ENCODE measurements around the gene RNPEP. TPM values are rescaled to one million over a fixed set of nuclear protein-coding genes. Genes with fewer than 3 reads are reported as not detected.
A peak's percentile ranks its signal among the peaks of the same experiment; 100 is the strongest.

RNPEP gene
- total and polyA plus RNA-seq, 7 donors, result 23.9 to 86.5 (median 38.5) TPM

- peaks cover 0 to 25% (median 21%) of the 10 kb centered on the region in 4 donors for H3K4me1 ChIP-seq
- WGBS, 2 donors, result 63 to 65% methylated on average over 3 of the region's 3 CpGs
- peak overlapping the region; percentile 91 to 98 (median 92) for H3K27ac ChIP-seq
- DNase-seq, result no peak
- no peaks in the 10 kb centered on the region for H3K27me3 ChIP-seq
- peaks cover 3 to 22% (median 6%) of the 10 kb centered on the region in 4 donors for H3K36me3 ChIP-seq
- TF ChIP-seq POLR2AphosphoS5 (IDR thresholded peaks at IDR 0.05) (peak in 2 of 4 donors; percentile 67 to 72), CTCF (IDR thresholded peaks at IDR 0.05) (no peak), EP300 (IDR thresholded peaks at IDR 0.05) (no peak), POLR2A (IDR thresholded peaks at IDR 0.05) (peak in 1 of 2 donors; percentile 27)
- no peaks in the 10 kb centered on the region for H3K9me3 ChIP-seq
- intact Hi-C loops (cut with DNase I), result no loop called here
- H3K4me3 ChIP-seq, result peak overlapping the region; percentile 73 to 82 (median 76)
Observed at GRCh38 chr1:201944639-201945038, 37.8 kb upstream of the RNPEP start.

- intact Hi-C loops (cut with DNase I), result no loop called here
Observed at GRCh38 chr1:201945157-201945556, 37.3 kb upstream of the RNPEP start.

GRCh38 chr1:201945863-201946223 lies 36.6 kb upstream of the RNPEP start:
- TF ChIP-seq EP300 (IDR thresholded peaks at IDR 0.05) (no peak), POLR2AphosphoS5 (IDR thresholded peaks at IDR 0.05) (no peak), POLR2A (IDR thresholded peaks at IDR 0.05) (no peak)
- H3K27me3 ChIP-seq, result no peaks in the 10 kb centered on the region
- H3K4me3 ChIP-seq, result peak overlapping the region; percentile 73 to 82 (median 76)
- H3K36me3 ChIP-seq, result peaks cover 3 to 22% (median 6%) of the 10 kb centered on the region in 4 donors
- DNase-seq, result no peak
- 27 to 39% methylated on average over 10 of the region's 10 CpGs for WGBS, 2 donors
- H3K27ac ChIP-seq, result peak overlapping the region; percentile 91 to 98 (median 92)
- intact Hi-C loops (cut with DNase I), result loop anchor here (2.0 kb wide), 1 partner anchor 29 kb away; no protein-coding TSS in a partner anchor
- no peaks in the 10 kb centered on the region for H3K9me3 ChIP-seq
- peaks cover 0 to 14% (median 11%) of the 10 kb centered on the region in 4 donors for H3K4me1 ChIP-seq

More at GRCh38 chr1:201945157-201945556, 37.3 kb upstream of the RNPEP start:
- peaks cover 3 to 22% (median 6%) of the 10 kb centered on the region in 4 donors for H3K36me3 ChIP-seq
- H3K9me3 ChIP-seq, result no peaks in the 10 kb centered on the region
- peak overlapping the region; percentile 73 to 82 (median 76) for H3K4me3 ChIP-seq
- H3K27ac ChIP-seq, result peak overlapping the region; percentile 91 to 98 (median 92)
- peak in 2 of 4 donors; percentile 3 to 40 for TF ChIP-seq POLR2AphosphoS5 (IDR thresholded peaks at IDR 0.05)
- TF ChIP-seq EP300 (IDR thresholded peaks at IDR 0.05), result no peak
- peak; percentile 39 to 69 (median 46) for TF ChIP-seq CTCF (IDR thresholded peaks at IDR 0.05)
- peaks cover 0 to 20% (median 16%) of the 10 kb centered on the region in 4 donors for H3K4me1 ChIP-seq
- no peaks in the 10 kb centered on the region for H3K27me3 ChIP-seq
- no peak for DNase-seq
- WGBS, 2 donors, result 57 to 65% methylated on average over 4 of the region's 4 CpGs

GRCh38 chr1:201946224-201946908 lies 36.1 kb upstream of the RNPEP start, which contains the start of gene LMOD1:
TSS of gene LMOD1 (minus strand) at chr1:201946548. CDS start at chr1:201946340, 208 bp downstream.
- intact Hi-C loops (cut with DNase I), result loop anchor here (2.0 kb wide), 1 partner anchor 30 kb away; no protein-coding TSS in a partner anchor
- DNase-seq, result peak; percentile 99
- 5 to 6% methylated on average over 28 of the region's 28 CpGs for WGBS, 2 donors

More at GRCh38 chr1:201946224-201946908, 36.1 kb upstream of the RNPEP start, which contains the start of gene LMOD1:
- peaks cover 0 to 10% (median 8%) of the 10 kb centered on the region in 4 donors for H3K4me1 ChIP-seq
- peaks cover 3 to 22% (median 6%) of the 10 kb centered on the region in 4 donors for H3K36me3 ChIP-seq
- peak; percentile 89 to 97 for TF ChIP-seq POLR2A (IDR thresholded peaks at IDR 0.05)
- TF ChIP-seq POLR2AphosphoS5 (IDR thresholded peaks at IDR 0.05), result peak; percentile 96 to 100 (median 99)
- peak in 2 of 4 experiments; percentile 13 to 23 for TF ChIP-seq CTCF (IDR thresholded peaks at IDR 0.05)
- TF ChIP-seq EP300 (IDR thresholded peaks at IDR 0.05), result peak in 1 of 4 donors; percentile 42
- H3K9me3 ChIP-seq, result no peaks in the 10 kb centered on the region
- peak within 1 kb of the TSS; percentile 73 to 82 (median 76) for H3K4me3 ChIP-seq
- H3K27ac ChIP-seq, result peak within 1 kb of the TSS; percentile 91 to 98 (median 92)
- H3K27me3 ChIP-seq, result no peaks in the 10 kb centered on the region

All from sigmoid colon (tissue), 7 donors.